Lung (tissue), 12 donors: Measurements from ENCODE around the gene GRIP2. TPM values are rescaled to one million over a fixed set of nuclear protein-coding genes. Genes with fewer than 3 reads are reported as not detected.

Experiments
- ATAC-seq: fragments of 200-7000 bp; cut with Tn5 transposase; one replicate; pipeline ENCODE4 v1.9.1; 2020; ENCODE audit warnings: moderate number of reproducible peaks; ENCODE audit not compliant: insufficient read depth, low FRiP score
- DNase-seq, 3 donors: peaks; one replicate each; pipeline ENCODE4 v3.0.0-alpha.2; 2013 to 2017
- H3K27ac ChIP-seq, 2 donors: one replicate each; pipeline ENCODE4 v1.5.1; 2013; ENCODE audit warnings: mild to moderate bottlenecking in 2 of 2, moderate library complexity in 2 of 2, control low read depth in 1 of 2, inconsistent platforms in 1 of 2, low read depth in 1 of 2, low read length in 1 of 2
- H3K27me3 ChIP-seq, 3 donors: one replicate each; pipeline ENCODE4 v1.5.1; 2013; ENCODE audit warnings: low read length in 2 of 3; ENCODE audit not compliant: control insufficient read depth in 3 of 3, insufficient read depth in 3 of 3
- H3K36me3 ChIP-seq, 4 donors: one replicate each; pipeline ENCODE4 v1.5.1; 2013; ENCODE audit warnings: low read length in 4 of 4, mild to moderate bottlenecking in 1 of 4, moderate library complexity in 1 of 4; ENCODE audit not compliant: control insufficient read depth in 4 of 4, insufficient read depth in 4 of 4
- H3K4me1 ChIP-seq, 5 donors: one replicate each; pipeline ENCODE4 v1.5.1; 2013; ENCODE audit warnings: low read length in 5 of 5, mild to moderate bottlenecking in 2 of 5, moderate library complexity in 1 of 5; ENCODE audit not compliant: control insufficient read depth in 5 of 5, insufficient read depth in 5 of 5
- H3K4me3 ChIP-seq: one replicate; pipeline ENCODE4 v1.5.1; 2013; ENCODE audit warnings: mild to moderate bottlenecking, control low read depth, moderate library complexity
- H3K9ac ChIP-seq, 2 donors: one replicate each; pipeline ENCODE4 v1.5.1; 2013; ENCODE audit warnings: low read length in 2 of 2, control low read depth in 1 of 2; ENCODE audit not compliant: insufficient read depth in 1 of 2
- H3K9me3 ChIP-seq, 4 donors: one replicate each; pipeline ENCODE4 v1.5.1; 2013; ENCODE audit warnings: low read length in 3 of 4, mild to moderate bottlenecking in 1 of 4, moderate library complexity in 1 of 4; ENCODE audit not compliant: control insufficient read depth in 4 of 4, insufficient read depth in 3 of 4
- WGBS, 2 donors: extraction: QIAGEN DNeasy Blood & Tissue Kit; methylation state at CpG; one replicate each; pipeline ENCODE4 v1.1.7; 2013; 5-methylcytosine and 5-hydroxymethylcytosine counted together
- polyA plus RNA-seq, 2 donors: library from polyadenylated mRNA; stranded (reverse); fragments of 200-250 nt; gene quantifications; one replicate each; pipeline ENCODE4 v1.2.1, GENCODE V29; 2013
- total RNA-seq, 2 donors: library from RNA; depleted of rRNA in 1 of 2; stranded (reverse); fragments of >200 nt in 1 of 2; gene quantifications; one replicate each; pipeline ENCODE4 v1.2.1, GENCODE V29; 2014 to 2021
- TF ChIP-seq, protein P1 (sequence below): IDR thresholded peaks from 2 replicates; pipeline ENCODE4 v1.5.1; 2012; ENCODE audit warnings: mild to moderate bottlenecking; ENCODE audit errors: control extremely low read depth, extremely low read depth
- donor health status: control.
- donor health status: control.
- donor health status: Bipolar disorder and iron deficiency.
- donor health status: healthy.
- donor health status: DM: yes; HTN: yes; CAD: no.

GRIP2 gene
- total and polyA plus RNA-seq, 4 donors = 0.05 to 1.2 (median 0.64) TPM

DNA sequence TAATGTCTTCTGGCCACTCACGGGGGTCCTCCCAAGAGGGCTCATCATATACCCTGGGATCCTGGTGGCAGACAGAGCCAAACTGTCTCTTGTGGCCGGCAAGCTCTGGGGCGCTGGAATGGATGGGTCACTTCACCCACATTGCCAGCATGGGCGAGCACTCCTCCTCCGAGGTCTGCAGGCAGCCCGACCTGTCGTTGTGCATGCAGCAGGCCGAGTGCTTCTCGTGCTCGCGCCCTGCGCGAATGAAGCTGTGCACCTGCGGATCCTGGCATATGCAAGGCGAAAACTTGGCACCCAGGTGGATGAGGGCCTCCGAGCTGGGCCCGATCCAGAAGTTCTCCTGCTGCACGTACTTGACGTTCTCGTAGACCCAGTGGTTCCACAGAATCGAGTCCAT lies 33.6 kb upstream of the GRIP2 start:
- Histone ChIP-seq H3K9me3 (peaks cover 0 to 1% (median 0%) of the 10 kb centered on the region in 4 donors), H3K4me3 (no peak overlapping the region), H3K4me1 (no peaks in the 10 kb centered on the region), H3K36me3 (no peaks in the 10 kb centered on the region), H3K27me3 (peaks cover 0 to 10% (median 0%) of the 10 kb centered on the region in 3 donors), H3K9ac (no peak overlapping the region), H3K27ac (no peak overlapping the region)
- WGBS, 2 donors = 91 to 96% methylated on average over 21 of the region's 21 CpGs
- ATAC-seq (no peak), DNase-seq (no peak)
- TF ChIP-seq, protein P1, sequence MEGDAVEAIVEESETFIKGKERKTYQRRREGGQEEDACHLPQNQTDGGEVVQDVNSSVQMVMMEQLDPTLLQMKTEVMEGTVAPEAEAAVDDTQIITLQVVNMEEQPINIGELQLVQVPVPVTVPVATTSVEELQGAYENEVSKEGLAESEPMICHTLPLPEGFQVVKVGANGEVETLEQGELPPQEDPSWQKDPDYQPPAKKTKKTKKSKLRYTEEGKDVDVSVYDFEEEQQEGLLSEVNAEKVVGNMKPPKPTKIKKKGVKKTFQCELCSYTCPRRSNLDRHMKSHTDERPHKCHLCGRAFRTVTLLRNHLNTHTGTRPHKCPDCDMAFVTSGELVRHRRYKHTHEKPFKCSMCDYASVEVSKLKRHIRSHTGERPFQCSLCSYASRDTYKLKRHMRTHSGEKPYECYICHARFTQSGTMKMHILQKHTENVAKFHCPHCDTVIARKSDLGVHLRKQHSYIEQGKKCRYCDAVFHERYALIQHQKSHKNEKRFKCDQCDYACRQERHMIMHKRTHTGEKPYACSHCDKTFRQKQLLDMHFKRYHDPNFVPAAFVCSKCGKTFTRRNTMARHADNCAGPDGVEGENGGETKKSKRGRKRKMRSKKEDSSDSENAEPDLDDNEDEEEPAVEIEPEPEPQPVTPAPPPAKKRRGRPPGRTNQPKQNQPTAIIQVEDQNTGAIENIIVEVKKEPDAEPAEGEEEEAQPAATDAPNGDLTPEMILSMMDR = no peak

DNA sequence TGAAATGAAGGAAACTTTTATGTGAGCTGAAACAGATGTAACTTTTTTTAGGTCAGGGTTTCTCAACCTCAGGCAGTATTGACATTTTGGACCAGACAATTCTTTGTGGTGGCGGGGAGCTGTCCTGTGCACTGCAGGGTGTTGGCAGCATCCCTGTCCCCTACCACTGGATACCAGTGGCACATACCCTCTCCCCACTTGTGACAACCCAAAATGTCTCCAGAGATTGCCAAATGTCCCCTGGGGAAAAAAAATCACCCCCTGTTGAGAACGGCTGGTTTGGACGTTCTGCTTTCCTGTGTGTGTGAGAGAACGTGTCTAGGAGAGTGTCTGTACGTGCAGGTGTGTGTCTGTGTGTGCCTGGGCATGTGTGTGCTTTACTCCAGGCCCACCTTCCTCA lies 30.7 kb upstream of the GRIP2 start:
- TF ChIP-seq, protein P1 = no peak
- Histone ChIP-seq H3K36me3 (no peaks in the 10 kb centered on the region), H3K9ac (no peak overlapping the region), H3K4me1 (no peaks in the 10 kb centered on the region), H3K27ac (no peak overlapping the region), H3K27me3 (peaks cover 0 to 10% (median 0%) of the 10 kb centered on the region in 3 donors), H3K4me3 (no peak overlapping the region), H3K9me3 (peaks cover 0 to 2% (median 0%) of the 10 kb centered on the region in 4 donors)
- 38 to 63% methylated on average over 5 of the region's 5 CpGs for WGBS, 2 donors
- ATAC-seq (no peak), DNase-seq (no peak)

DNA sequence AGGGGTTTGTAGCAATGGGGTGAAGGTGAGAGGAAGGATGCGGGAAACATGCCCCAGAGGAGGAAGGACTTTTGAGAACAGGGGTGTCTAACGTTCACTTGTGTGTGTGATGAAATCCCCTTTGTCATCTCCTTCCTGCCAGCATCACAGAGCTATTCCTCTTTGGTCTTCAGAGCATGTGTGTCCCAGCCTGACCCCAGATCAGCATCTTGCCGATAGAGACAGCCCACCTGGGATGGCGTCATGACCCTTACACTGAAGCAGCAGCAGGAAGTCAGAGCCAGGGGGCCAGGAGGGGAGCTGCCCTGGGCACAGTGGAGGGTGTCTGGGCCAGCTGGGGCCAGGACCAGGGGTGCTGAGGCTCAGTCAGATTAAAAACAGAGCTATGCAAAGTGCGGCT lies 29.9 kb upstream of the GRIP2 start:
- H3K36me3 ChIP-seq = no peaks in the 10 kb centered on the region
- no peak overlapping the region for H3K9ac ChIP-seq
- peaks cover 0 to 2% (median 0%) of the 10 kb centered on the region in 4 donors for H3K9me3 ChIP-seq
- TF ChIP-seq, protein P1 = no peak
- ATAC-seq = no peak
- H3K27ac ChIP-seq = no peak overlapping the region
- peaks cover 0 to 10% (median 0%) of the 10 kb centered on the region in 3 donors for H3K27me3 ChIP-seq
- no peak overlapping the region for H3K4me3 ChIP-seq
- 15 to 25% methylated on average over 5 of the region's 5 CpGs for WGBS, 2 donors
- no peak for DNase-seq
- no peaks in the 10 kb centered on the region for H3K4me1 ChIP-seq

DNA sequence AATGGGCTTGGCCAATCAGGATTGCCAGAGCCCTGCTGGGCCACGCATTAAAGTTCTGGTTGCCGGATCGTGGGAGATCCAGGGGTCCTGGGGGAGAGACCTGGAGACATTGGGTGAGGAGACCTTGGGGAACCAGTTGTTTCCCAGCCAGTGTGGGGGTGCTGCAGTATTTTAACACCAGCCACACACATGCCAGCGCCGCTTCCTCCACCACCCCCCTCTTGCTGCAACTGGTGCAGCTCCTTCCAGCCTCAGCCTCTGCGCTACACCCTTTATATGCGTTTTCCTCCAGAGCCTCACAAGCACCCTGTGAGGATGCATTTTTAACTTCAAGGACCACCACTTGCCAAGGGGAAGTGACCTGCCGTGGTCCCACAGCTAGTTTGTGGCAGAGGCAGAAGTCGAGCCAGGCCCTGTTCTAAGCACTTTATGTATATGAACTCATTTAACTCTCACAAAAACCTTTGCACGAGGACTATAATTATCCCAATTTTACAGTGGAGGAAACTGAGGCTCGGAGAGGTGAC lies 29.4 kb upstream of the GRIP2 start:
- 55 to 71% methylated on average over 11 of the region's 11 CpGs for WGBS, 2 donors
- TF ChIP-seq, protein P1 = no peak
- no peaks in the 10 kb centered on the region for H3K4me1 ChIP-seq
- ATAC-seq = no peak
- H3K36me3 ChIP-seq = no peaks in the 10 kb centered on the region
- peaks cover 0 to 6% (median 0%) of the 10 kb centered on the region in 3 donors for H3K27me3 ChIP-seq
- no peak overlapping the region for H3K27ac ChIP-seq
- no peak overlapping the region for H3K4me3 ChIP-seq
- no peak overlapping the region for H3K9ac ChIP-seq
- peaks cover 0 to 2% (median 0%) of the 10 kb centered on the region in 4 donors for H3K9me3 ChIP-seq
- no peak for DNase-seq
